ENCODE data around the gene AGRN.
"Not testable (repeated sequence)": the region's sequence is repeated elsewhere in the genome, so short reads cannot be mapped to it uniquely, and the experiment has no call there.

The AGRN gene

GRCh38 chr1:976791-977190 is 43.1 kb upstream of the AGRN start:
- H3K36me3 ChIP-seq (ENCODE audit: control insufficient read depth, insufficient read depth, low read length); H3K9ac ChIP-seq (ENCODE audit: low read length); H3K4me1 ChIP-seq (ENCODE audit: control insufficient read depth, insufficient read depth, low read length); H3K4me3 ChIP-seq (ENCODE audit: low read length); H3K27me3 ChIP-seq (ENCODE audit: control insufficient read depth, insufficient read depth, low read length); H3K9me3 ChIP-seq (ENCODE audit: control insufficient read depth, low read length): not testable (repeated sequence)

DNA sequence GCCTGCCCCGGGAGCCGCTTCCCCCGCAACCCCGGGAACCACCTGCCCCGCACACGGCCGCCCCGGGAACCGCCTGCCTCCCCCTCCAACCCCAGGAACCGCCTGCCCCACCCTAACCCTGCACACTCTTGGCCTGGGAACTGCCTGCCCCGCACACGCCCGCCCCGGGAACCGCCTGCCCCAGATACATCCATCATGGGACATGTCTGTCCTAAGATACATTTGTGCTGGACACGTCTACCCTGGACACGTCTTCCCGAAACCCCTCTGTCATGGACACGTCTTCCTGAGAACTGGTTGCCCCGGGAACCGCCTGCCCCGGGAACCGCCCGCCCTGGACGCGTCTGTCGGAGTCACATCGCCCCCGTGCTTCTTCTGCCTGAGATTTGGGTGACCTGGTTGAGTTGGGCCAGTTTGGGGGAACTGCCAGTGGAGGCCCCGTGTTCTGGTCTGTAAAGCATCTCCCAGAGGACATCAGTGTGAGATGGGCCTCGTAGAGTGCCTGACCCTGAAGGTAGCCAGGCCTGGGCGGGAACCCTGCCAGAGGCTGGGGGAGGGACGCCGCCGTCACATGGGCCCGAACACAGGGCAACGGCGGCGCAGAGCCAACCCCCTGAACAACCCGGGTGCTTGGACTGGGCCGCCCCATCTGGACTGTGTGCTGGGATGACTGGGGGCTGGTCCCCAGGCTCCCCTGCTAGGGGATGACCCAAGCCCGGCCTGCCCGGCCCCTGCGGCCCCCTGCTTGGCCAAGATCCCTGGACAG is 41.7 kb upstream of the AGRN start:
- Histone ChIP-seq H3K36me3 (ENCODE audit: control insufficient read depth, insufficient read depth, low read length) (no peaks in the 10 kb centered on the region), H3K4me1 (ENCODE audit: control insufficient read depth, insufficient read depth, low read length) (peaks cover 4% of the 10 kb centered on the region), H3K27me3 (ENCODE audit: control insufficient read depth, insufficient read depth, low read length) (peaks cover 21% of the 10 kb centered on the region), H3K4me3 (ENCODE audit: low read length) (no peak overlapping the region), H3K9ac (ENCODE audit: low read length) (no peak overlapping the region), H3K9me3 (ENCODE audit: control insufficient read depth, low read length) (no peaks in the 10 kb centered on the region)

DNA sequence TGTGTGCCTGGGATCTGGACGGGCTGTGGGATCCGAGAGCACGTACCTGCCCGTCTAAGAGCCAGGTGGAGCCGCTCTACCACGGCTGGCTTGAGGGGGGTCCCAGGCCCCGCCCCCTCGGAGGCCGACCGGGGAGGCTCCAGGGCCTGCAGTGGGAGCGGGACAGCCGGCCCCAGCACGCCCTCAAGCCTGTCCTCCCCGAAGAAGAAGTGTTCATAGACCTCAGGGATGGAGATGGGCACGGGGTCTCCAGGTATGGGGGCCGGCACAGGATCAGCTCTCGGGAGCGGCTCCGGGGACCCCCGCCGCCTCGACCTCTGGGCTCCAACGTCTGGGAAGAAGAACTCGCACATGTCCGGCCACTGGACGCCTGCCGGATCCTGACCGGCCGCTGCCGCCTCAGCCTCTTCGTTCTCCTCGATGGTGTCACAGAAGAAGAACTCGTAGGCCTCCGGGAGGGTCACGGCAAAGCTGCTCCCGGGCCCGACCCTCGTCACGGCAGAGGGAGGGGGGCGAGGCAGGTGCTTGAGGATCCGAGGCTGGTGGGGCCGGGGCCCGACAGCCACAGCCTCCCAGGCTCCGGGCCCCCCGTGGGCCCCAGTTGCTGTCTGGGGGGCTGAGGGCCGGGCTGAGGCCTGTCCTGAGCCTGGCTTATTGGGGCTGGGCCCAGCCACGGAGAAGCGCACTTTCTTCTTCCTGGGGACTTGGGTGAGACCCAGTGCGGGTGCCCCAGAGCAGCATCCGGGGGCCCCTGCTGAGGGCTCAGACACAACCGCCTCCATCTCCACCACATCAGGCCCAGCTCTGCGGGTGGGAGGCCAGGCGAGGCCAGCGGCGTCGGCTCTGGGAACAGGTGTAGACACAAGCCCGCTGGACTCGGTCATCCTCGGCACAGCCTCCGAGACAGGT is 40.8 kb upstream of the AGRN start:
- Histone ChIP-seq H3K9ac (ENCODE audit: low read length) (no peak overlapping the region), H3K36me3 (ENCODE audit: control insufficient read depth, insufficient read depth, low read length) (no peaks in the 10 kb centered on the region), H3K27me3 (ENCODE audit: control insufficient read depth, insufficient read depth, low read length) (peaks cover 26% of the 10 kb centered on the region), H3K4me1 (ENCODE audit: control insufficient read depth, insufficient read depth, low read length) (peaks cover 4% of the 10 kb centered on the region), H3K4me3 (ENCODE audit: low read length) (no peak overlapping the region), H3K9me3 (ENCODE audit: control insufficient read depth, low read length) (no peaks in the 10 kb centered on the region)

DNA sequence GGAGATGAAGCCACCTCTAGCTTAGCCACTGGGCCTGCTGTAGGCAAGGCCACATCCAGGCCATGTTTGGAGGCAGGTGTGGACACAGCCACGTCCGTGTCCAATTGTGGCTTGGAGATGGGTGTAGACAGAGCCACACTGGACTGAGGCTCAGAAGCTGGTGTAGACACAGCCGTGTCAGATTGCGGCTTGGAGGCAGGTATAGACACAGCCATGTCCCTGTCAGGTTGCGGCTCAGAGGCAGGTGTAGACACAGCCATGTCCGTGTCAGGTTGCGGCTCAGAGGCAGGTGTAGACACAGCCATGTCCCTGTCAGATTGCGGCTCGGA is 40.2 kb upstream of the AGRN start:
- H3K4me1 ChIP-seq (ENCODE audit: control insufficient read depth, insufficient read depth, low read length), result peaks cover 4% of the 10 kb centered on the region
- H3K9me3 ChIP-seq (ENCODE audit: control insufficient read depth, low read length), result no peaks in the 10 kb centered on the region
- H3K4me3 ChIP-seq (ENCODE audit: low read length), result no peak overlapping the region
- no peak overlapping the region for H3K9ac ChIP-seq (ENCODE audit: low read length)
- no peaks in the 10 kb centered on the region for H3K36me3 ChIP-seq (ENCODE audit: control insufficient read depth, insufficient read depth, low read length)
- peaks cover 25% of the 10 kb centered on the region for H3K27me3 ChIP-seq (ENCODE audit: control insufficient read depth, insufficient read depth, low read length)

- Histone ChIP-seq H3K9me3 (ENCODE audit: control insufficient read depth, low read length) (no peaks in the 10 kb centered on the region), H3K9ac (ENCODE audit: low read length) (no peak overlapping the region), H3K36me3 (ENCODE audit: control insufficient read depth, insufficient read depth, low read length) (no peaks in the 10 kb centered on the region), H3K4me1 (ENCODE audit: control insufficient read depth, insufficient read depth, low read length) (peaks cover 4% of the 10 kb centered on the region), H3K27me3 (ENCODE audit: control insufficient read depth, insufficient read depth, low read length) (peaks cover 25% of the 10 kb centered on the region), H3K4me3 (ENCODE audit: low read length) (no peak overlapping the region)
Observed at GRCh38 chr1:980137-980571, 39.8 kb upstream of the AGRN start.

- H3K9me3 ChIP-seq (ENCODE audit: control insufficient read depth, low read length), result no peaks in the 10 kb centered on the region
- H3K9ac ChIP-seq (ENCODE audit: low read length), result no peak overlapping the region
- no peaks in the 10 kb centered on the region for H3K36me3 ChIP-seq (ENCODE audit: control insufficient read depth, insufficient read depth, low read length)
- H3K4me3 ChIP-seq (ENCODE audit: low read length), result no peak overlapping the region
- H3K27me3 ChIP-seq (ENCODE audit: control insufficient read depth, insufficient read depth, low read length), result peaks cover 28% of the 10 kb centered on the region
- peaks cover 4% of the 10 kb centered on the region for H3K4me1 ChIP-seq (ENCODE audit: control insufficient read depth, insufficient read depth, low read length)
Observed at GRCh38 chr1:980602-981395, 39.1 kb upstream of the AGRN start.

- H3K36me3 ChIP-seq (ENCODE audit: control insufficient read depth, insufficient read depth, low read length), result no peaks in the 10 kb centered on the region
- H3K4me1 ChIP-seq (ENCODE audit: control insufficient read depth, insufficient read depth, low read length), result no peaks in the 10 kb centered on the region
- no peak overlapping the region for H3K4me3 ChIP-seq (ENCODE audit: low read length)
- H3K9me3 ChIP-seq (ENCODE audit: control insufficient read depth, low read length), result no peaks in the 10 kb centered on the region
- H3K9ac ChIP-seq (ENCODE audit: low read length), result no peak overlapping the region
- peaks cover 28% of the 10 kb centered on the region for H3K27me3 ChIP-seq (ENCODE audit: control insufficient read depth, insufficient read depth, low read length)
Observed at GRCh38 chr1:981491-981954, 38.4 kb upstream of the AGRN start.

- Histone ChIP-seq H3K9ac (ENCODE audit: low read length) (no peak within 1 kb of the TSS), H3K4me3 (ENCODE audit: low read length) (no peak within 1 kb of the TSS), H3K36me3 (ENCODE audit: control insufficient read depth, insufficient read depth, low read length) (no peaks in the 10 kb centered on the region), H3K27me3 (ENCODE audit: control insufficient read depth, insufficient read depth, low read length) (peaks cover 28% of the 10 kb centered on the region), H3K4me1 (ENCODE audit: control insufficient read depth, insufficient read depth, low read length) (no peaks in the 10 kb centered on the region), H3K9me3 (ENCODE audit: control insufficient read depth, low read length) (no peaks in the 10 kb centered on the region)
Observed at GRCh38 chr1:981955-982558, 37.9 kb upstream of the AGRN start, which contains the start of gene PERM1. PERM1 (minus strand) TSS chr1:982093; CDS start chr1:981029, 1,064 bp downstream.

DNA sequence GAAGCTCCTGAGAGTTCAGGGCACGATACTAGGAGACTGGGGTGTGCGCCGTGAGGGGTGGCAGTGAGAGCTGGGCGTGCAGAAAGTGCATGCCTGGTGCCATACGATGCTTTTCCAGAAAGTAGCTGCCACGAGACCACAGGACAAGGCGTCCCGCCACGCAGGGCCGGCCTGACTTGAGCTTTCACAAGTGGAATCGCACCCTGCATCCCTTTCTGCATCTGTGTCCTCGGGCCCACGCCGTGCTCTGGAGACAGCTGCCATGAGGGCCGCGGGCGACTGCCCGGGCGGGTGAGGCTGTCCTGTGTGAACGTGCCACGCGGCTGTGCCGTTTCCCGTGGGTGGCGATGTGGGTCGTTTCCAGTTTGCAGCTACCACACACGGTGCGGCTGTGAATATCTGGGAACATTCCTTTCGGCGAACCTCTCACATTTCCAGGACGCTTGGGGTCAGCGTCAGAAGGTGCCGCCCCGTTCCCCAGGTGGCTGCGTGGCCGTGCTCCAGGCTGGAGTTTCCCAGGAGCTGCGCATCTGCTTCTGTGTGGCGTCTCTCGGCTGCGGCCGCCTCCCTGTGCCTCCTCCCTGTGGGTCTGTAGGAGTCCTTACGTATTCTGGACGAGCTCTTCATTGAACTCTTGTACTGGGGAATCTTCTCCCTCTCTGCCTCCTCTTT is 37.0 kb upstream of the AGRN start:
- peaks cover 28% of the 10 kb centered on the region for H3K27me3 ChIP-seq (ENCODE audit: control insufficient read depth, insufficient read depth, low read length)
- H3K9me3 ChIP-seq (ENCODE audit: control insufficient read depth, low read length), result no peaks in the 10 kb centered on the region

DNA sequence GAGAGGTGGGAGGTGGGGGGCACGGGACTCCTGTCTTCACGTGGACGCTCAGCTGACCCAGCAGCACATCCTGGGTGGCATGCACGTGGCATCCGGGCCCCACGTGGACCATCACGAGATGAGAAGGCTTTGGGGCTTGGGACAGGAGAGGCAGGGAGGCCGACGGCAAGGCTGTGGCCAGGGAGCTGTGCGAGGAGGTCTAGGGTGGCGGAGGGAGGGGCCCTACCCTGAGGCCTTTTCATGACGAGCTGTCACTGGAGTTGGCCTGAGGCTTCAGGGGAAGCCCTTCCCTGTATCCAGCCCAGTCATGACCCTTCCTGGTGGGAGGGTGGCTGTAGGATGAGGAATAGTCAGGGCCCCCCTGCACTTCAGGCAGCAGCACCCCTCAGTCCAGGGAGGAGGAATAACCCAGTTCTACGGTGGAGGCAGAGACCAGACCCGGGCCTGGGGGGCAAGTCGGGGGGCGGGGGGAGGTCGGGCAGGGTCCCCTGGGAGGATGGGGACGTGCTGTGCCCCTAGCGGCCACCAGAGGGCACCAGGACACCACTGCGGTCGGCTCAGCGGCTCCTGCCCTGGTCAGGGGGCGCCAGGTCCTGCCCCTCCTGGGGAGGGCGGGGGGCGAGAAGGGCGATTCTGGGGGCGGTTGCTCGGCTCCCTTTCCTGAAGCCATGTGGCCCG is 36.0 kb upstream of the AGRN start:
- peaks cover 28% of the 10 kb centered on the region for H3K27me3 ChIP-seq (ENCODE audit: control insufficient read depth, insufficient read depth, low read length)
- no peaks in the 10 kb centered on the region for H3K4me1 ChIP-seq (ENCODE audit: control insufficient read depth, insufficient read depth, low read length)
- H3K9ac ChIP-seq (ENCODE audit: low read length), result no peak overlapping the region
- H3K9me3 ChIP-seq (ENCODE audit: control insufficient read depth, low read length), result no peaks in the 10 kb centered on the region
- H3K36me3 ChIP-seq (ENCODE audit: control insufficient read depth, insufficient read depth, low read length), result no peaks in the 10 kb centered on the region
- no peak overlapping the region for H3K4me3 ChIP-seq (ENCODE audit: low read length)

More for the DNA sequence above, 37.0 kb upstream of the AGRN start:
- H3K36me3 ChIP-seq (ENCODE audit: control insufficient read depth, insufficient read depth, low read length), result no peaks in the 10 kb centered on the region
- H3K9ac ChIP-seq (ENCODE audit: low read length), result no peak overlapping the region
- no peaks in the 10 kb centered on the region for H3K4me1 ChIP-seq (ENCODE audit: control insufficient read depth, insufficient read depth, low read length)
- H3K4me3 ChIP-seq (ENCODE audit: low read length), result no peak overlapping the region

- H3K36me3 ChIP-seq (ENCODE audit: control insufficient read depth, insufficient read depth, low read length), result no peaks in the 10 kb centered on the region
- H3K9ac ChIP-seq (ENCODE audit: low read length), result no peak overlapping the region
- H3K4me1 ChIP-seq (ENCODE audit: control insufficient read depth, insufficient read depth, low read length), result no peaks in the 10 kb centered on the region
- H3K27me3 ChIP-seq (ENCODE audit: control insufficient read depth, insufficient read depth, low read length), result peaks cover 28% of the 10 kb centered on the region
- H3K4me3 ChIP-seq (ENCODE audit: low read length), result no peak overlapping the region
- H3K9me3 ChIP-seq (ENCODE audit: control insufficient read depth, low read length), result no peaks in the 10 kb centered on the region
Observed at GRCh38 chr1:984476-984814, 35.5 kb upstream of the AGRN start.

Data from mucosa of stomach (tissue), 1 donor.